GM21717 (cell line): ENCODE results near the gene PCDHGA1.
"Not testable (repeated sequence)": the region's sequence is repeated elsewhere in the genome, so short reads cannot be mapped to it uniquely, and the experiment has no call there.

Experiments
- ATAC-seq: cut with Tn5 transposase; IDR thresholded peaks from one replicate; pipeline ENCODE4 v1.9.1; 2021; ENCODE audit warnings: mild to moderate bottlenecking, moderate library complexity; ENCODE audit not compliant: unreplicated experiment

PCDHGA1 gene

GRCh38 chr5:141382469-141383294, 52.4 kb downstream of the PCDHGA1 start, which contains the start of gene PCDHGA7:
Gene PCDHGA7 (plus strand): TSS chr5:141382742. CDS start chr5:141382900, 158 bp downstream.
- no peak for ATAC-seq

GRCh38 chr5:141383345-141383744, 53.0 kb downstream of the PCDHGA1 start:
- no peak for ATAC-seq

- no peak for ATAC-seq
Measured at GRCh38 chr5:141384471-141385267, 54.4 kb downstream of the PCDHGA1 start.

GRCh38 chr5:141387557-141388311, 57.4 kb downstream of the PCDHGA1 start, which contains the start of gene PCDHGB4:
Gene PCDHGB4 (plus strand): TSS chr5:141387698. CDS start chr5:141387885, 187 bp downstream.
- ATAC-seq: peak; percentile 91

- no peak for ATAC-seq
Measured at GRCh38 chr5:141388661-141389060, 58.3 kb downstream of the PCDHGA1 start.

GRCh38 chr5:141389153-141390042, 59.1 kb downstream of the PCDHGA1 start:
- ATAC-seq: no peak

GRCh38 chr5:141392429-141393198, 62.3 kb downstream of the PCDHGA1 start, which contains the start of gene PCDHGA8:
Gene PCDHGA8 (plus strand): TSS chr5:141392633. CDS start chr5:141392814, 181 bp downstream.
- no peak for ATAC-seq

GRCh38 chr5:141393267-141393666, 63.0 kb downstream of the PCDHGA1 start:
- ATAC-seq: no peak

- not testable (repeated sequence) for ATAC-seq
Measured at GRCh38 chr5:141394401-141395187, 64.3 kb downstream of the PCDHGA1 start.

- peak; percentile 96 for ATAC-seq
Measured at GRCh38 chr5:141397756-141398551, 67.6 kb downstream of the PCDHGA1 start, which contains the start of gene PCDHGB5. Gene PCDHGB5 (plus strand): TSS chr5:141397947. CDS start chr5:141398128, 181 bp downstream.

- no peak for ATAC-seq
Measured at GRCh38 chr5:141398608-141399007, 68.3 kb downstream of the PCDHGA1 start.

GRCh38 chr5:141399555-141400258, 69.4 kb downstream of the PCDHGA1 start:
- ATAC-seq: no peak

- no peak for ATAC-seq
Measured at GRCh38 chr5:141402553-141403243, 72.4 kb downstream of the PCDHGA1 start, which contains the start of gene PCDHGA9. Gene PCDHGA9 (plus strand): TSS chr5:141402778. CDS start chr5:141402953, 175 bp downstream.

- ATAC-seq: no peak
Measured at GRCh38 chr5:141403387-141403786, 73.1 kb downstream of the PCDHGA1 start.

GRCh38 chr5:141407790-141408505, 77.6 kb downstream of the PCDHGA1 start, which contains the start of gene PCDHGB6:
Gene PCDHGB6 (plus strand): TSS chr5:141408021. CDS start chr5:141408203, 182 bp downstream.
- not testable (repeated sequence) for ATAC-seq
